SK-N-SH treated with all-trans-retinoic acid at 6 μM for 48 hours (cell line): ENCODE measurements around the gene PLS3.

ENCODE experiments used
- ATAC-seq: fragments of 200-7000 bp; cut with Tn5 transposase; 3 replicates; pipeline ENCODE4 v1.9.1; 2020; ENCODE audit warnings: mild to moderate bottlenecking, moderate library complexity
- BACH2 ChIP-seq: fragments of 250-450 bp; sonication (Bioruptor Pico); IDR thresholded peaks from 2 replicates; pipeline ENCODE4 v1.9.0; 2021; ENCODE audit warnings: mild to moderate bottlenecking, borderline replicate concordance
- CSDC2 ChIP-seq: fragments of 250-450 bp; sonication (Bioruptor Pico); IDR thresholded peaks from 2 replicates; pipeline ENCODE4 v1.5.0; 2020; ENCODE audit warnings: mild to moderate bottlenecking, moderate library complexity
- ESRRG ChIP-seq: fragments of 250-450 bp; sonication (Bioruptor Pico); IDR thresholded peaks from 2 replicates; pipeline ENCODE4 v1.6.1; 2021; ENCODE audit warnings: mild to moderate bottlenecking
- GLIS3 ChIP-seq: fragments of 250-450 bp; sonication (Bioruptor Pico); IDR thresholded peaks from 2 replicates; pipeline ENCODE4 v1.5.0; 2020; ENCODE audit warnings: mild to moderate bottlenecking, moderate library complexity
- ISL1 ChIP-seq: fragments of 250-450 bp; sonication (Bioruptor Pico); IDR thresholded peaks from 2 replicates; pipeline ENCODE4 v2.1.2; 2022; ENCODE audit warnings: mild to moderate bottlenecking, moderate library complexity
- OSR1 ChIP-seq: fragments of 250-450 bp; sonication (Bioruptor Pico); IDR thresholded peaks from 2 replicates; pipeline ENCODE4 v1.8.0; 2022; ENCODE audit warnings: moderate library complexity, mild to moderate bottlenecking, inconsistent platforms
- PPARA ChIP-seq: fragments of 250-450 bp; sonication (Bioruptor Pico); IDR thresholded peaks from 2 replicates; pipeline ENCODE4 v1.5.0; 2020; ENCODE audit warnings: mild to moderate bottlenecking, borderline replicate concordance
- SNAI2 ChIP-seq: fragments of 250-450 bp; sonication (Bioruptor Pico); IDR thresholded peaks from 2 replicates; pipeline ENCODE4 v1.5.0; 2020; ENCODE audit warnings: mild to moderate bottlenecking, moderate library complexity
- TCF4 ChIP-seq: fragments of 250-450 bp; sonication (Bioruptor Pico); IDR thresholded peaks from 2 replicates; pipeline ENCODE4 v1.8.0; 2021; ENCODE audit warnings: mild to moderate bottlenecking, moderate library complexity, borderline replicate concordance
- TSHZ2 ChIP-seq: fragments of 250-450 bp; sonication (Bioruptor Pico); IDR thresholded peaks from 2 replicates; pipeline ENCODE4 v1.5.0; 2020; ENCODE audit warnings: mild to moderate bottlenecking, moderate library complexity
- ZC3H10 ChIP-seq: fragments of 250-450 bp; sonication (Bioruptor Pico); IDR thresholded peaks from 2 replicates; pipeline ENCODE4 v1.5.1; 2021; ENCODE audit warnings: mild to moderate bottlenecking, moderate library complexity
- ZFP3 ChIP-seq: fragments of 250-450 bp; sonication (Bioruptor Pico); IDR thresholded peaks from 2 replicates; pipeline ENCODE4 v1.5.0; 2020; ENCODE audit warnings: mild to moderate bottlenecking, moderate library complexity
- ZFP30 ChIP-seq: fragments of 450-650 bp; formaldehyde crosslinking; IDR thresholded peaks from 2 replicates; pipeline ENCODE4 v1.5.0; 2022; ENCODE audit warnings: mild to moderate bottlenecking, moderate library complexity
- ZNF565 ChIP-seq: fragments of 450-650 bp; formaldehyde crosslinking; conservative IDR thresholded peaks from 2 replicates; pipeline ENCODE4 v1.5.0; 2020; ENCODE audit warnings: low read depth, mild to moderate bottlenecking, moderate library complexity
- ZNF70 ChIP-seq: fragments of 450-650 bp; formaldehyde crosslinking; IDR thresholded peaks from 2 replicates; pipeline ENCODE4 v1.5.0; 2020; ENCODE audit warnings: mild to moderate bottlenecking, moderate library complexity
- ZNF8 ChIP-seq: fragments of 450-650 bp; formaldehyde crosslinking; IDR thresholded peaks from 2 replicates; pipeline ENCODE4 v1.5.0; 2020; ENCODE audit warnings: mild to moderate bottlenecking, moderate library complexity
- TF ChIP-seq, protein P1 (sequence below): fragments of 250-450 bp; sonication (Bioruptor Pico); IDR thresholded peaks from 2 replicates; pipeline ENCODE4 v1.8.0; 2021; ENCODE audit warnings: low read depth, mild to moderate bottlenecking, moderate library complexity, borderline replicate concordance
- TF ChIP-seq, protein P2 (sequence below): fragments of 250-450 bp; sonication (Bioruptor Pico); IDR thresholded peaks from 2 replicates; pipeline ENCODE4 v1.5.1; 2021; ENCODE audit warnings: mild to moderate bottlenecking, moderate library complexity
- TF ChIP-seq, protein P3 (sequence below): fragments of 250-450 bp; sonication (Bioruptor Pico); IDR thresholded peaks from 2 replicates; pipeline ENCODE4 v1.8.0; 2020; ENCODE audit warnings: mild to moderate bottlenecking, moderate library complexity, borderline replicate concordance

PLS3 gene

GRCh38 chrX:115665122-115665521, 104.1 kb downstream of the PLS3 start:
- no peak for ATAC-seq
- TF ChIP-seq ZNF565 (no peak), SNAI2 (CRISPR knock-in tag) (no peak), TSHZ2 (no peak), ZFP3 (CRISPR knock-in tag) (no peak), ZFP30 (CRISPR knock-in tag) (no peak)

GRCh38 chrX:115679460-115679859, 118.5 kb downstream of the PLS3 start:
- TF ChIP-seq TCF4 (CRISPR knock-in tag) (no peak), ESRRG (CRISPR knock-in tag) (no peak), GLIS3 (CRISPR knock-in tag) (no peak), PPARA (CRISPR knock-in tag) (no peak), BACH2 (CRISPR knock-in tag) (no peak), ZNF8 (CRISPR knock-in tag) (no peak), ZFP30 (CRISPR knock-in tag) (no peak), ISL1 (CRISPR knock-in tag) (no peak), CSDC2 (CRISPR knock-in tag) (no peak), ZNF70 (CRISPR knock-in tag) (no peak), TSHZ2 (no peak), OSR1 (CRISPR knock-in tag) (no peak), ZNF565 (no peak), ZC3H10 (CRISPR knock-in tag) (no peak)
- TF ChIP-seq, protein P1, sequence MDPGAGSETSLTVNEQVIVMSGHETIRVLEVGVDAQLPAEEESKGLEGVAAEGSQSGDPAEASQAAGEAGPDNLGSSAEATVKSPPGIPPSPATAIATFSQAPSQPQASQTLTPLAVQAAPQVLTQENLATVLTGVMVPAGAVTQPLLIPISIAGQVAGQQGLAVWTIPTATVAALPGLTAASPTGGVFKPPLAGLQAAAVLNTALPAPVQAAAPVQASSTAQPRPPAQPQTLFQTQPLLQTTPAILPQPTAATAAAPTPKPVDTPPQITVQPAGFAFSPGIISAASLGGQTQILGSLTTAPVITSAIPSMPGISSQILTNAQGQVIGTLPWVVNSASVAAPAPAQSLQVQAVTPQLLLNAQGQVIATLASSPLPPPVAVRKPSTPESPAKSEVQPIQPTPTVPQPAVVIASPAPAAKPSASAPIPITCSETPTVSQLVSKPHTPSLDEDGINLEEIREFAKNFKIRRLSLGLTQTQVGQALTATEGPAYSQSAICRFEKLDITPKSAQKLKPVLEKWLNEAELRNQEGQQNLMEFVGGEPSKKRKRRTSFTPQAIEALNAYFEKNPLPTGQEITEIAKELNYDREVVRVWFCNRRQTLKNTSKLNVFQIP (CRISPR knock-in tag): no peak
- TF ChIP-seq, protein P2, sequence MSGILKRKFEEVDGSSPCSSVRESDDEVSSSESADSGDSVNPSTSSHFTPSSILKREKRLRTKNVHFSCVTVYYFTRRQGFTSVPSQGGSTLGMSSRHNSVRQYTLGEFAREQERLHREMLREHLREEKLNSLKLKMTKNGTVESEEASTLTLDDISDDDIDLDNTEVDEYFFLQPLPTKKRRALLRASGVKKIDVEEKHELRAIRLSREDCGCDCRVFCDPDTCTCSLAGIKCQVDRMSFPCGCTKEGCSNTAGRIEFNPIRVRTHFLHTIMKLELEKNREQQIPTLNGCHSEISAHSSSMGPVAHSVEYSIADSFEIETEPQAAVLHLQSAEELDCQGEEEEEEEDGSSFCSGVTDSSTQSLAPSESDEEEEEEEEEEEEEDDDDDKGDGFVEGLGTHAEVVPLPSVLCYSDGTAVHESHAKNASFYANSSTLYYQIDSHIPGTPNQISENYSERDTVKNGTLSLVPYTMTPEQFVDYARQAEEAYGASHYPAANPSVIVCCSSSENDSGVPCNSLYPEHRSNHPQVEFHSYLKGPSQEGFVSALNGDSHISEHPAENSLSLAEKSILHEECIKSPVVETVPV (CRISPR knock-in tag): no peak
- TF ChIP-seq, protein P3, sequence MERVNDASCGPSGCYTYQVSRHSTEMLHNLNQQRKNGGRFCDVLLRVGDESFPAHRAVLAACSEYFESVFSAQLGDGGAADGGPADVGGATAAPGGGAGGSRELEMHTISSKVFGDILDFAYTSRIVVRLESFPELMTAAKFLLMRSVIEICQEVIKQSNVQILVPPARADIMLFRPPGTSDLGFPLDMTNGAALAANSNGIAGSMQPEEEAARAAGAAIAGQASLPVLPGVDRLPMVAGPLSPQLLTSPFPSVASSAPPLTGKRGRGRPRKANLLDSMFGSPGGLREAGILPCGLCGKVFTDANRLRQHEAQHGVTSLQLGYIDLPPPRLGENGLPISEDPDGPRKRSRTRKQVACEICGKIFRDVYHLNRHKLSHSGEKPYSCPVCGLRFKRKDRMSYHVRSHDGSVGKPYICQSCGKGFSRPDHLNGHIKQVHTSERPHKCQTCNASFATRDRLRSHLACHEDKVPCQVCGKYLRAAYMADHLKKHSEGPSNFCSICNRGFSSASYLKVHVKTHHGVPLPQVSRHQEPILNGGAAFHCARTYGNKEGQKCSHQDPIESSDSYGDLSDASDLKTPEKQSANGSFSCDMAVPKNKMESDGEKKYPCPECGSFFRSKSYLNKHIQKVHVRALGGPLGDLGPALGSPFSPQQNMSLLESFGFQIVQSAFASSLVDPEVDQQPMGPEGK (CRISPR knock-in tag): no peak
- ATAC-seq: peak; percentile 75

GRCh38 chrX:115687595-115687994, 126.6 kb downstream of the PLS3 start:
- no peak for ATAC-seq

More at GRCh38 chrX:115687595-115687994, 126.6 kb downstream of the PLS3 start:
- TF ChIP-seq OSR1 (CRISPR knock-in tag): no peak
- TF ChIP-seq TCF4 (CRISPR knock-in tag): no peak
- TF ChIP-seq ZNF8 (CRISPR knock-in tag): no peak
- no peak for TF ChIP-seq ISL1 (CRISPR knock-in tag)
- TF ChIP-seq, protein P1 (CRISPR knock-in tag): no peak
- no peak for TF ChIP-seq BACH2 (CRISPR knock-in tag)
